ENCODE data around the gene CDK14. TPM values are rescaled to one million over a fixed set of nuclear protein-coding genes. Genes with fewer than 3 reads are reported as not detected.
"Not testable (repeated sequence)": the region's sequence is repeated elsewhere in the genome, so short reads cannot be mapped to it uniquely, and the experiment has no call there.

CDK14 gene
- total RNA-seq, 1 experiment from 2014 or later = 7.5 TPM

GRCh38 chr7:91169830-91170191, 573.7 kb downstream of the CDK14 start:
- DNase-seq = no peak
- H3K27me3 ChIP-seq = no peaks in the 10 kb centered on the region
- no peak overlapping the region for H3K4me3 ChIP-seq
- H3K36me3 ChIP-seq = no peaks in the 10 kb centered on the region
- H3K9me3 ChIP-seq = no peaks in the 10 kb centered on the region

GRCh38 chr7:91173265-91173664, 577.1 kb downstream of the CDK14 start:
- not testable (repeated sequence) for H3K36me3 ChIP-seq, H3K27me3 ChIP-seq, DNase-seq, H3K9me3 ChIP-seq, H3K4me3 ChIP-seq

DNA sequence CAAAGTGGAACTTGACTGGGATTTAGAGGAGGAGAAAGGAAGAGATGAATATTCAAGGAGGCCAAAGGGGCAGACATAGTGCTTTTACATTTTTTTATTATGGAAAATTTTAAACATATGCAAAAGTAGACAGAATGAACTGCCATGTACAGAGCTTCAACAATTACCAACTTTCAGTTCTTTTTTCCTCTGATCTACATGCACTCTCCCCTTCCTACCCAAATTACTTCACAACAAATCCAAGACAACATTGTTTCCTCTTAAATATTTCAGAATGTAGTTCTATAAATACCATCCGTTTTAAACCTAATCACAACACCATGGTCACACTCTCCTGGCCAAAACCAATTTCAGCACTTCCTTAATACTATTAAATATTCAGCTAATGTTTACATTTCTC, 584.6 kb downstream of the CDK14 start:
- H3K9me3 ChIP-seq = no peaks in the 10 kb centered on the region
- no peaks in the 10 kb centered on the region for H3K27me3 ChIP-seq
- no peak for DNase-seq
- no peak overlapping the region for H3K4me3 ChIP-seq
- H3K36me3 ChIP-seq = no peaks in the 10 kb centered on the region

DNA sequence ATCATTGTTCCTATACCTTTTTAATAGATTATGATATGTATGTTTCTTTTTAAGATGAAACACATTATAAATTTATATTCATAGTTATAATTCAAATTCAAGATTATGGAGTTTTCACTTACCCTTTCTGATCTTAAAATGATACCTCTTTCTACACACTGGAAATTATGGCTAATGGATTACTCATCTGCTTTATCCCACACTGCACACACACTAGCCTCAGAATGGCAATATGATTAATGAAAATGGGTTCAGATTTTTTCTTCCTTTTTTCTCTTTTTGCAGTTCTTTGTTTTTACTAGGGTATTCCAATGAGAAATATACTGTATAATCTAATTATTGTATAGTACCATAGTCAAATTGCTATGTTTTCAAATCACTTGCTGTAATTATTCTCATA, 585.8 kb downstream of the CDK14 start:
- DNase-seq = no peak
- Histone ChIP-seq H3K27me3 (no peaks in the 10 kb centered on the region), H3K4me3 (no peak overlapping the region), H3K36me3 (no peaks in the 10 kb centered on the region), H3K9me3 (no peaks in the 10 kb centered on the region)

GRCh38 chr7:91182819-91183764, 587.0 kb downstream of the CDK14 start:
- Histone ChIP-seq H3K4me3 (no peak overlapping the region), H3K27me3 (no peaks in the 10 kb centered on the region), H3K9me3 (no peaks in the 10 kb centered on the region), H3K36me3 (no peaks in the 10 kb centered on the region)
- DNase-seq = peak; percentile 62

- Histone ChIP-seq H3K9me3 (no peaks in the 10 kb centered on the region), H3K4me3 (no peak overlapping the region), H3K36me3 (no peaks in the 10 kb centered on the region), H3K27me3 (no peaks in the 10 kb centered on the region)
- no peak for DNase-seq
These were observed 589.6 kb downstream of the CDK14 start for GRCh38 chr7:91185771-91186170.

GRCh38 chr7:91187061-91187460, 590.9 kb downstream of the CDK14 start:
- H3K27me3 ChIP-seq = no peaks in the 10 kb centered on the region

GRCh38 chr7:91191771-91192170, 595.6 kb downstream of the CDK14 start:
- Histone ChIP-seq H3K9me3 (no peaks in the 10 kb centered on the region), H3K27me3 (no peaks in the 10 kb centered on the region), H3K36me3 (no peaks in the 10 kb centered on the region), H3K4me3 (no peak overlapping the region)
- no peak for DNase-seq

More at GRCh38 chr7:91187061-91187460, 590.9 kb downstream of the CDK14 start:
- H3K9me3 ChIP-seq = no peaks in the 10 kb centered on the region
- no peak for DNase-seq
- H3K36me3 ChIP-seq = no peaks in the 10 kb centered on the region
- H3K4me3 ChIP-seq = no peak overlapping the region

DNA sequence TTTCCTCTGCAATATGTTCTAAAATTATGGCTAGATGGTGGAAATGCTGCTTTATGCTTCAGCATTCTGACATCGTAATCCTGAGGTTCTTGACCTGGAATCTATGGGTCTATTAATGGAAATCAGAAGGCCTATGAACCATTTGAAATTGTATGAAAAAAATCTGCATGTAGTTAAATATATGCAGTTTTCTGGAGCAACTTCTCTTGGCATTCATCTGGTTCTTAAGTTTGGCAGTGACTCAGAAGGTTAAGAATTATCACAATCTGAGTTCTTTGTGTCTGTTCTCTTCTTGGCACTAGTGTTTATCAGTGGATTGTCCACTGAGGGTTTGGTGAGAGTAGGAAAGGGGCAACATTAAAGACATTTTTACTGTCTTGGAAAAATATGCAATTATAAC, 597.0 kb downstream of the CDK14 start:
- H3K27me3 ChIP-seq = no peaks in the 10 kb centered on the region
- no peaks in the 10 kb centered on the region for H3K9me3 ChIP-seq
- no peak for DNase-seq
- H3K36me3 ChIP-seq = no peaks in the 10 kb centered on the region
- H3K4me3 ChIP-seq = no peak overlapping the region

DNA sequence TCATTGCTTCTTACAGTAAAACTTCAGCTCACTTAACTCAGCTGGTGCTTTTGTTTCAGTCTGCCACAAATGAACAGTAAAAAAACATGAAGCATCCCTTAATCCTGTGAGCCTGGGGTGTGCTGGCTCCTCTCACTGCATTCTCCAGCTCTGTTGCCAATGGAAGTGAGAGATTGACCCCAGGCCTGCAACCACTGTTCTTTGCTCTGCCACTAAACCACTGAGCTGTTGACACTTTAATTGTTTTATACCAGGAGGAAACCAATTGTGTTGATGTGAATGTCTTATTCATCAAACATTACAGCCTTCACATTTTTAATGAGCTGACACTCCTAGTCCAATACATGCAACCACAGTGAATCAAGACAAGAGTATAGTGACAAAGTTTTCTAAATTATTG, 598.7 kb downstream of the CDK14 start:
- H3K4me3 ChIP-seq = no peak overlapping the region
- no peaks in the 10 kb centered on the region for H3K9me3 ChIP-seq
- no peak for DNase-seq
- no peaks in the 10 kb centered on the region for H3K27me3 ChIP-seq
- H3K36me3 ChIP-seq = no peaks in the 10 kb centered on the region

- no peak for DNase-seq
These were observed 599.9 kb downstream of the CDK14 start for GRCh38 chr7:91196058-91196457.

GRCh38 chr7:91198371-91198770, 602.2 kb downstream of the CDK14 start:
- Histone ChIP-seq H3K36me3 (no peaks in the 10 kb centered on the region), H3K27me3 (no peaks in the 10 kb centered on the region), H3K9me3 (no peaks in the 10 kb centered on the region), H3K4me3 (no peak overlapping the region)
- DNase-seq = no peak

More at GRCh38 chr7:91196058-91196457, 599.9 kb downstream of the CDK14 start:
- H3K4me3 ChIP-seq = no peak overlapping the region
- no peaks in the 10 kb centered on the region for H3K9me3 ChIP-seq
- H3K36me3 ChIP-seq = no peaks in the 10 kb centered on the region
- H3K27me3 ChIP-seq = no peaks in the 10 kb centered on the region

DNA sequence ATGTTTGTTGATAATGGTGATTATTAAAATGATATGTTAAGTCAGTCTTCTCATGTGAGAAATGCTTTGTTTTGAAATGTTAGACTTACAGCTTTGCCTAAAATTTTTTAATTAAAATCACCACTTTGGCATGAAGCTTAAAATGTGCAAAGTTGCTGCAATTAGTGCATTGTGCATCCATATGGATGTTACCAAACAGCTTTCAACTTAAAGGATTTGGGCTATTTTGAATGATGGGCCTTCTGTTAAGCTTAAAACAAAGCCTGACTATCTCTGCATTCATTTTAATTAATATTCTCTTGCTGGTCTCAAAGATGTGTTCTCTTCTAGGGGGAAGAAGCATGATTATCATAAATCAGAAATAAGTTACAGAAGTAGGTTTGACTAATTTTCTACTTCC, 603.5 kb downstream of the CDK14 start:
- Histone ChIP-seq H3K27me3 (no peaks in the 10 kb centered on the region), H3K36me3 (no peaks in the 10 kb centered on the region), H3K4me3 (no peak overlapping the region), H3K9me3 (no peaks in the 10 kb centered on the region)
- DNase-seq = no peak

DNA sequence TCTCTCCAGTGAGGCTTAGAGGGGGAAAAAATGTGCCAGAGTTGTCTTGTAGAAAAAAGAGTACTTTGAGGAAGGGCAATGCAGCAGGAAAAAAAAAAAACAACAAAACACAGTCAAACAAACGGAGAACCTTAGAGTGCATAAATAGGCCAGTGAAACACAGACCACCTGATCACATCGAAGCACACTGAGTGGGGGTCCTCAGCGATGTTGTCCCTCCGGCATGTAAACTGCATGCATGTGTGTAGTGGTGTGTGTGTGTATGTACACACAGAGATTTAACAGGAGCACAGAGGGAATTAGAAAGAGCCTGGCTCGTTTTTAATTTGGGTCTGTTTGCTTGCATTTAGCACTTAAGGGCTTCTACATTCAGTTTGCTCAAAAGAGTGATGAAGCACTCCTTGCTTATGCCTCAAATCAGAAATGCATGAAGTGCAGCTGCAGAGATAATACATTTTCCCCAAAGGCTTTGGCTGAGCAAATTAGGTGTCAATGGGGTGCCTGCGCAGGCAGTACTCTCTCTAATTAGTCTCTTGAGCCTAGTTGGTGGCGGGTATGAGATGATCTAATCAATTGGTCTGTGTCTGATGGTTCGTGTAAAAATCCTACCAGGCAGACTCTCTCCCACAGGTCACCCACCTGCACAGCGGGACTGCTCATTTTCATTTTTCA, 605.5 kb downstream of the CDK14 start:
- Histone ChIP-seq H3K4me3 (no peak overlapping the region), H3K27me3 (no peaks in the 10 kb centered on the region), H3K36me3 (no peaks in the 10 kb centered on the region), H3K9me3 (no peaks in the 10 kb centered on the region)
- no peak for DNase-seq

DNA sequence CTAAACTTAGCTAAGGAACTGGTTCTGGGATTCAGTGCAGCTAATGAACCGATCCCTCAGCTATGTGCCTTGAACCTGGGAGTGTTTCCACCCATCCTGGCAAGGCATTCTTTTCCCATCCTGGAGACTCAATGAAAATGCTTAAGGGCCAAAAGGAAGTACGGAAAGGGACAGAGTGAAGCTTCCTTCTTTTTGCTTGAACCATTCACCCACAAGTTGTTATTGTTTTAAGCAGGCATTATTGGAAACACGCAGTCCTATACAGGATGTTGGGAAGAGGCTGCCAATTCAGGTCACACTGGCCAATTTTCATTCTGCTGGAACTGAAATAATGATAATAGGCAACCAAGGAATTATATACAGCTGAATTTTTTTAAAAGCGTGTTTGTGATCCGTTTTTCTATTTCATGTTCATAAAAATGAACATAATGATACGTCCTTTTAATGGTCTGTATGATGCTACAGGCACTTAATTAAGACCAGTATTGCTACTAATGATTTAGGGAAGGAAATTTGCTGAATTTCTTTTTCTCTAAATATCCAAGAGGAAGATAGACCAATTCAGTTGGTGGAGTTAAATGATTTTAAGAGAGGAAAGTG, 610.3 kb downstream of the CDK14 start:
- Histone ChIP-seq H3K4me3 (no peak overlapping the region), H3K27me3 (no peaks in the 10 kb centered on the region), H3K36me3 (no peaks in the 10 kb centered on the region), H3K9me3 (no peaks in the 10 kb centered on the region)
- DNase-seq = no peak

DNA sequence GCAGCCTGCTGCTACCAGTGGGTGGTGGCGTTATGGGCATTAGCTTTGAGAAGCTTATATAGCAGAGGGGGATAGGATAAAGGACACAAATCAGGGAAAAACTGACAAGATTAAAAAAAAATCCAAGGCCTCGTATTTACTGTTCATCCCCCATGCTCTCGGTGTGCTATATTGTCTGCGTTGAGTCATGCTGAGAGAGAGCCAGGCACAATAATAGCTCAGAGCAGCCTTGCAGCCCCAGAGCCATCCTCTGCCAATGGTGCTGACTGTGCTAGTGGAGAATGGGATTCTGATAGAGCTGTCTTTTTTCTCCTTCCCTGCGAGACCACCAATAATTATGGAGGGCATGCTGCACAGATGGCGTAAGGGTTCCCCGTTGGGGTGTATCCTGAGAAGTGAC, 616.5 kb downstream of the CDK14 start:
- Histone ChIP-seq H3K36me3 (no peaks in the 10 kb centered on the region), H3K4me3 (no peak overlapping the region), H3K27me3 (no peaks in the 10 kb centered on the region), H3K9me3 (no peaks in the 10 kb centered on the region)
- DNase-seq = peak; percentile 65

- no peak overlapping the region for H3K4me3 ChIP-seq
- H3K36me3 ChIP-seq = no peaks in the 10 kb centered on the region
- no peak for DNase-seq
- no peaks in the 10 kb centered on the region for H3K27me3 ChIP-seq
- H3K9me3 ChIP-seq = no peaks in the 10 kb centered on the region
These were observed 630.3 kb downstream of the CDK14 start for GRCh38 chr7:91226411-91226810.
